ENCODE data around the gene DNAJC15.

Gene DNAJC15

DNA sequence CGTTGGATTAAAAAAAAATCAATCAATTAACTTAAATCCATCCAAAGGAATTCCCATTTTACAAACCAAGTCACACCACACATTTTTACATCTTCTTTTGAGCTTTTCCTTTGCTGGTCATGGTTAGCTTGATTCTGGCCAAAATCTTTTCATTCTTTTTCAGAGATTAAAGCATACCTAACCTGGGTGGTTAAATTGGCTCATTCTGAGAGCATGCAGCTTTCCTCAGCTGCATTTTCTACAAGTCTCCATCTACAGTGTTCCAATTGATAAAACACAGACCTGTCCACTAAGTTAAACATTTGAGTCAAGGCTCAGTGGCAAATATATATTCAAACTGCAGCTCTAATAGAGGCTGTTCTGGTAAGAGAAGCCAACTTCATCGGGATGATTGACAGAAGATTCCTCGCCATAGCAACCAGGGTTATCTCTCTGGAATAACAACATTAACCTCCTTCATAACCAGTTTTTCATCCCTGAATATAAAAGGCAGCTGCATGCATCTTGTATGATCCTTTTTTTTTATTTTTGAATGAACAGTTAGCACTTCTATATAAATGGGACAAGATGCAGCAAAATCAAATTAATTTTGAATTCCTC lies 106.2 kb downstream of the DNAJC15 start:
- DNase-seq: no peak

DNA sequence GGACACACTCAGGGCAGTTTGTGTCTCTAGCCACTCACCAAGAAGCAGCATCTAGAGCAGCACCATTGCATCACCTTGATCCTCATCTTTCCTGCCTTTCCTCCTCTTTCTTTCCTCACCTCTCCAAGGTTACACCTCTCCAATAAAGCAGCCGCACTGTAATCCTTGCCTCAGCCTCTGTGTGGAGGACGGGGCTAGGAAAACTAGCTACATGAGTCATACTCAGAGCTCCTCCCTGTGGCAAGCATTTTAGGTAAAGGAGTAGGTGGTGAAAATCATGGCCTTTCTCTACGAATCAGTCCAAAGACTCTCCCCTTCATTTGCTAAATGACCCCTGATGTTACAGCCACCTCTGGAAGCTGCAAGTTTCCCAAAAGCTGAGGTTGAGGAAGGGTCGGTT lies 108.9 kb downstream of the DNAJC15 start:
- DNase-seq: peak; percentile 33

DNA sequence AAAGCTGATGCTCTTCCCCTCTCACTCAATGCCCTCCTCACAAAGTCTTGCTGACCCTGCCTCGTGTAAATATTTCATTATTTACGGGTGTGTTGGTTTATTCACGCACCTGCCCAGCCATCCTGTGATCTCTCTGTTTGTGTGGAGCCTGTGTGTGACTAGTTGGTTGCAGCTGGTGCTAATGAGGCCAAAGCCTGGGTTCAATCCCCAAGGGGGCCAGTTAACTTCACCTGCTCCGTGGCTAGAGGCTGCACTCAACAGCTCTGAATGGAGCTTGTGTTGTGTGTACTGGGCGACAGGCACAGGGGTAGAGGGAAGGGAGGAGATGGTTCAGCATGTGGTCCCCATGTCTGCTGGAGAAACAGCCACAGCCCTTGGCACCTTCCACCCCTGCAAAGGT lies 109.5 kb downstream of the DNAJC15 start:
- DNase-seq: no peak

DNA sequence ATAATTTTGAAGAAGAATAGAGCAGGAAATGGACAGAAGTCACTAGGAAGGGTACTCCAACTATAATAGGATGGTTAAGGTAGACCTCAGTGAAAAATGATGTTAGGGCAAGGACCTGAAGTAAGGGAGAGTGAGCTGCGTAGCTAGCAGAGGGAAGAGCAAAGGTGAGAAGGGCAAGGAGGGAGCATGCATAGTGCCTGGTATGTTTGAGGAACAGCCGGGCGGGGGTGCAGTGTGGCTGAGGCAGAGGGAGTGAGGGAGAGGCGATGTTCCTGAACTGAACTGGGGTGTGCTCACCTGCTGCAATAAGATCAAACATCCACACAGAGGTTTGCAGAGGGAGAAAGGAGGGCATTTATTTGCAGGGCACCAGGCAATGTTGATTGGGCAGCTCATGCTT lies 110.4 kb downstream of the DNAJC15 start:
- no peak for DNase-seq

DNA sequence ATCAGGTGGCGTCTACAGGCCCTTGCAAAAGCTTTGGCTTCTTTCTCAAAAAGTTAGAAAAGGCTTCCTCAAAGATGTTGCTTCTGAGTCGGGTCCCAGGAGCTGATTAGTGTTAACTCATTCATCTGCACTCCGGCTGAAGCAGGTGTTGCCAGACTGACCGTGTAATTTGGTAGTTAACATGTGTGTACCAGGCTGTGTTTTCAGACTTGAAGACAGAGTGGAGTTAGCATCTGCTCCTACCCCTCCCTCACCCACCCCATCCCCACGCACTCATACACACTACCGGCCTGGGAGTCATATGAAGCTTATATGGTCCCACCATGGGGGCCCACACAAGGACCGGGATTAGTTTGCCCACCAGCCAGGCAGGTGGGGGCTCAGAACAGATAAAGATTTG lies 111.5 kb downstream of the DNAJC15 start:
- no peak for DNase-seq

DNA sequence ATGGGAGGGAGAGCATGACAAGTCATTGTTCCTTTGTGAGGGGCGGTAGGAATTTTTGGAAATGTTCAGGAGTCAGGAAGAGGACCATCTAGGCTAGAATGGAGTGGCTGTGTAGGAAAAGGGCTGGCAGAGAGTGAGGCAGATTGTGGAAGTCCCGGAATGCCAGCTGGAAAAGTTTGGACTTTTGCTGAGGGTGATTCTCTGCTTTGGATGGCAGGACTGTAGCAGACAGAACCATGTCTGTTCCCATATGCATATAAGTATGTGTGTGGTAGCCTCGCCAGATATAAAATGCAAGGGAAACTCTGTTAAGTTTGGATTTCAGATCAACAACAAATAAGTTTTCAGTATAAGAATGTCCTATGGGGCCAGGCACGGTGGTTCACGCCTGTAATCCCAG lies 112.1 kb downstream of the DNAJC15 start:
- DNase-seq: no peak

DNA sequence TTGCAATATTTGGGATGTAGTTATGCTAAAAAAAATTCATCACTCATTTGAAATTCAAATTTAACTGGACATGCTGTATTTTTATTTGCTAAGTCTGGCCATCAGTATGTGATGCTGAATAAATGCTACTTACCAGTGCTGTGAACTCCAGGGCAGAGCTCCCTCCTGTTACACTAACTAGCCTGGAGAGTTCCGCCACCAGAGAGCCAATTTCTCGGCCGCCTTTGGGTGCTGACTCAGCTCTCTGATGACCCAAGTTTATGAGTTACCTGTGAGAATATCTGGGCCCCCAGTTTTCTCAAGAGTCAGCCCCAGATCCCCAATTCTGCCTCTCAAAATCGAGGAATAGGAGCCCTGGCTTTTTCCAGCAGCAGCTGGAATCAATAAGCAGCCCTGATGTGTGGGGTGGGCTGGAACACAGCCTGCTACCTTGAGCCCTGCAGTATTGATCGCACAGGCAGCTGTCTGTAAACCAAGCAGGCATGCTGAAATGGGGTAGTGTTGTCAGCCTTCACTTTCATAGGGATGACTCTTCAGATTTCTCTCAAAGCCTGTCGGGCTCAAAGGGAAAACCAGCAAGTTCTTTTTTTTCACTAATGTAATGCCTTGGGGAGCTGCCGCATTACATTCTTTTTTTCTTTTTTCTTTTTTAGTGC lies 113.7 kb downstream of the DNAJC15 start:
- no peak for DNase-seq

DNA sequence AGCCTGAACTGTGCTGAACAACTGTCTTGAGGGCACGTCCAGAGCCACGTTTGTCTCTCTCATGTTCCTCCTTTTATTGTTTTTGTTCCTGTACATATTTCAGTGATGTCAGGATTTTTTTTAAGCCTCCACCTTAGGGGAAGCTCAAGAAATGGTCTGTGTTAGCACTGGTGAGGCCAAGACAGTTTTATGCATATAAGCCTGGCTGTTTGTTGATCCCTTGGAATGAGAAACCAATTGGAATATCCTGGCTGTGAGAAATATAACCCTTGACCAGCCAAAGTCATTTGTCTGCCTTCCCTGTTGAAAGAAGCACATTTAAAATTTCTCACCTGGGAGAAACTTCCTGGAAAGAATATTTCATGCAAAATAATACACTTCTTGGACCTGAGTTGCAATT lies 115.8 kb downstream of the DNAJC15 start:
- no peak for DNase-seq

DNA sequence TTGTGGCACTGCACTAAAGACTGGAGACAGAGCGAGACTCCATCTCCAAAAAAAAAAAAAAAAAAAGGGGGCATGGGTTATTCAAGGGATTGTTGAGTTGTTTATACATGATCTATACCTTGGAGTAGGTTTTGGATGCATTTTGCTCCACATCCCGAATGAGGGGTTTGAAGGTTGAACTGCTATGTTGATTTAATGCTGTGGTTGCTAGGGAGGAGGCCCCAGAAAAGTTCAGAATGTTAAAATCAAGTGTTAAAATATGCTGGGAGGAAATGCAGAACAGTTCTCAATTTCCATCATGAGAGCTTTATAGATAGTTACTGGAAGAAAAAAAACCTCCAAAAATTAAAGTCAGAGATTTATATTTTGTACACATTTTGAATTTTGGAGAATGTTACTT lies 116.5 kb downstream of the DNAJC15 start:
- no peak for DNase-seq

DNA sequence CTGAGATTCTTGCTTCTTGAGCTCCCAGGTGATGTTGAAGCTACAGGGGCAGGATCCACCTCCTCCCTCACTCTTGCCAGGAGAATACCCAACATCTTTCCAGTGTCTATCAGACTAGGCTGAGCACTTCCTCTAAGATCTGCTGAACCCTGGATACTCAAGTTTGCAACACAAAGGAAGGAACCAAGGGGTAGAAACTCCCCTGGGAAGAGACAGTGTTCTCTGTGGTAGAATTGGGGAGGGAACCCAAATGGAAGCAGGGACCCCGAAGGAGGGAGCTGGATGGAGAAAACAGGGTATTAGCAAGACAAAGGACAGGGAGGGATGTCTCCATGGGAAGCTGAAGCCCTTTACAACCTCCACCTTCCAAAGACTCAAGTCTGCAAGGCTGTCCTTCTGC lies 117.6 kb downstream of the DNAJC15 start:
- no peak for DNase-seq

DNA sequence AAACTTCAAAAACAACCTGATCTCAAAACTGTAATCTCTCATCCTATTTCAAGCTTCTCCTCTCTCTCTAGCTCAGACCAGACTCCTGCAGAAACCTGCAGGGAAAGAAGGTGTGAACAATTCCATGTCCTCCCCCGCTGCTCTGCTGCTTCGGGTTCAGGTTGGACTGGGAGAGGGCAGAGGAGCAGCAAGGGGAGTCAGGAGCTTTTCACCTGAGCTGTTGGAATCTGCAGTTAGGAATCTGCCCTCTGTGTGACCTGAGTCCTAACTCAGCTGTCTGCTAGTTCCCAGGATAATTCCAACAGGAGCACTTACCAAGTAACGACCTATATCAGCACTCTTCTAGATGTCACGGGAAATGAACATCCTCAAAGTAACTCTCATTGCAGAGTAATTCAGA lies 118.3 kb downstream of the DNAJC15 start:
- DNase-seq: no peak

DNA sequence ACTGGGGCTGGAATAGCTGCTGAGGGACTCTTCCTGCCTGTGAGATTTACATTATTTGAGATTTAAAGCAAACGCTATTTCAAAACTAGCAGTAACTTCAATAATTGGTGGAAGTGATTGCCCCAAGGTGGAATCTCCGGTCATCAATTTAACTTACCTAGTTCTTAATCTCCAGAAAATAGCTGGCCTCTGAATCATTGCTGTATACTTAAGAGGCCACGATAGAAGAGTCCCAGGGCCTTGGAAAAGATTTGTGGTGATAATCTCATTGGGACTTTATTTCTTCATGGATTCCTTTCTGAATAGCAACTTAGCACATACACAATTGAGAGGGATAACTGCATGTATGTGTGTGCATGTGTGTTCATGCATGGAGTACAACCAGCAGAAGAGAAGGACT lies 120.2 kb downstream of the DNAJC15 start:
- DNase-seq: no peak

DNA sequence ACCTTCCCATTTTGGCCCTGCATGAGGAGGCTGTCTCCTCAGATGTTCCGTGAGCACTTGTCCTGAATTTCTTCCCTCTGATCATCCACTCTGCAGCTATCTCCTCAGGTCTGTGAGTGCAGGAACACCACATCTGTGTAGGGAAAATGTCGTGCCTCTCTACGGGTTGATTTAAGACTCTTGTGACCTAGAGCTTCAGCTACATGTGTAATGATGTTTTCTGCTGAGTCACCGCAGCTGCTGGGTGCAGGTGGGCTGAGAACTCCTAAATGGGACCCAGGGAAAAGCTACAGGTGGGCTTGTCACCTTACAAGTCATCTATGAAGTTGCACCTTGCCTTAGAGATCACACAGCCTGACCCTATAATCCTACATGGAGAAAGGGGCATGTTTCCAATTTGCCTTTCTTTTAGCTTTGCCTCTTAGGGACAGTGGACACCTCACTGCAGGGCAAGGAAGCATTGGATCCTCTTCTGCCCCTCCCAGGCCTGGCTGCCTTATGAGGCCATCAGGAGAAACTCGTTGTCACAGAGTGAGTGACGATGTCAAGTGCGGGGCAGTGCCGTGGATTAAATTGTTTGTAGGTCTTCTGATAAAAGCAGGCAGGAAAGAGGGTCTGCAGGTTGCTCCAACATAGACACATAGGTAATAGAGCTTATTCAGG lies 122.3 kb downstream of the DNAJC15 start:
- DNase-seq: no peak

DNA sequence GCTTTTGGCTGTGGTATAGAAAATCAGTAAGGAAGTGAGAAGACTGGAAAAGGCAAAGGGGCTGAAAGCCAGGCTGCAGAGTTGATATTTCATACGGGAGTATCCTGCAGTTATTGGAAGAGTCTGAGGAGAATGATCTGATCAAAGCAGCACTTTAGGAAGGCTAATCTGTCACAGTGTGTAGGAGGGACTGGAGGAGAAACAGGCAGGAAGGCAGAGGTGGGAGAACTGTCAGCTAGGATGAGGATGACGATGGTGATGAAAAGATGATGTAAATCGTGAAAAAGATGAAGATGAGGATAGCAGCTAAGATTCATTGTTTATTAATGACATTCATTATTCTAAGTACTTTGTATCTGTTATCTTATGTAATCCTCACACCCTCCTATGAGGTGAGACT lies 123.0 kb downstream of the DNAJC15 start:
- DNase-seq: no peak

DNA sequence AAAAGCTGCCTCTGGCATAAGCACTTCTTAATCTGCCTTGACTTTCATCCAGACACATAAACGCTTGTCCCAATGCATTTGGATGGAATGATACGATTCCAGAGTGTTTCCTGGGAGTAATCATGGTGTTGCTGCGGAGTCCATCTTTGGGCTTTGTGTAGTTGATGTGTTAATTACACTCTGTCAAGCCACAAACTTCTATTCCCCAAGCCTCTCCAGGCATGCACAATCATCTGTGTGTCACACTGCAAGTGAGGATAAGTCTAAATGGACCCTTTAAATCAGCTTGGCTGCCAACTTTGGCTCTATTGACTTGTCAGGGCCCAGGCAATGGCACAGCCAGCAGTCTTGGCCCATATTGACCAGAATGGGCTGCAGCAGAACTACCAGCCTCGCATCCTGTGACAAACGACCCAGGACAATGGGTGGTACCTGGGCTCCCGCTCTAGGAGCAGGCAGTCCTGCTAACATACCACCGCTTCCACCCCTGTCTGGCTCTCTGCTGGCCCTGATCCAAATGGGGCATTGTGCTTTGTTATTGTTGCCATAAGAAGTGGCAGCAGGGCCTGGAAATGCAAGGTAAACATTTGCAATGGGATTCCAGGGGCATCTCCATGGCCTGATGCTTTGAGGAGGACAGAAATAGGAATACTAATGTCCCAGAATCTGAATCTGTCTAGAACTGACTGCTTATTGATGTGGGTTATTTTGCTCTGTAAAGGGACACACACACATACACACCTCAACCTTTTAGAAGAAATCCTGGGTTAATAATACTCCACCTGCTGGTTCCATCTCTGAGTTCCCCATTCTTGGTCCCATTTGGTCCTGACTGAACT lies 127.2 kb downstream of the DNAJC15 start:
- DNase-seq: no peak

DNA sequence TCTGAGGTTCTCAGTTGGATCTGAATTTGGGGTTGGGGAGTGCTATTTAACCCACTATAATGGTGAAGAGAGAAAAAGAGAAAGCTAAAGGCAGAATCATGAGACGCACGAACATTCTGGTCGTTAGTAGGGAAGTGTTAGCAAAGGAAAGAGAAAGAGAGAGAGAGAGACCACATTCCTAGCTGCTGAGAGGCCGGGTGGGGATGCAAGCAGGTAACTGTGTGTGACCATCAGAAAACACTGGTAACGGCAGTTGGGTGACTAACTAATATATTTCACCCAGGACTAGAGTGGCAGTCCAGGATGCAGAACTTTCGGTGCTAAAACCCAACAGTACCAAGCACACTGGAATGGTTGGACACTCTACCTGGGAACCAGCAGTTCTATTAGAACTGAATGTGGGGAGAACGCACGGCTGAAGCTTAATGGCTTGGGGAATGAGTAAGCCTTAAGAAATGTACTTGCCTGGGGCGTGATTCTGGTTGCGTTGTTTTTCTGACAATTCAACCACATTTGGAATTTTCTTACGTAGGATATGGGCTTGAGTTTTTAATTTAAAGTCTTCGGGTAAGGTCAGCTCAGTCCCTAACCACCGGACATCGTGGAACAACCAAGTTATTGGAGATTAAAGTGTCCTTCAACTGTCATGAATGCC lies 130.2 kb downstream of the DNAJC15 start:
- DNase-seq: no peak

DNA sequence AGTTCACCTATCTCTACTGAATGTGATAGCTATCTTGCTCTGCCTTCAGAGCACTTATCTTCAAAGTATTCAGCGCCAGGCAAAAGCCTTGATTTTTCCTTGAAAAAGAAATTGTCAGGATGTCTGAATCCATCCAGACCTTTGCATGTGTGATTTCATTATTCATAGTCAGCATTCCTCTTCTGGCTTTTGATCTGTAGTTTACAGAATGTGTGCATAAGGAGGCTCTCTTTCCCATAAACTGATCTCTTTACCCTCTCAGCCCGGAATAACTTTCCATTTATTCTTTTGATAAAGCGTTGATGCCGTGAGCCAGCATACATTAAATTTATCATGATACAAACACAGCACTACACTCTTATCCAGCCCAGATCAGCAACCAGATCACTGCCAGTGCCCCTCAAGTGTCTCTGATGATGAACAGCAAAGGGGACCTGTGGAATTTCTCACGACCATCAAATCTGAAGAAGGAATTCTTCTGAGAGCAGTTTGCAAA lies 130.8 kb downstream of the DNAJC15 start:
- DNase-seq: no peak

DNA sequence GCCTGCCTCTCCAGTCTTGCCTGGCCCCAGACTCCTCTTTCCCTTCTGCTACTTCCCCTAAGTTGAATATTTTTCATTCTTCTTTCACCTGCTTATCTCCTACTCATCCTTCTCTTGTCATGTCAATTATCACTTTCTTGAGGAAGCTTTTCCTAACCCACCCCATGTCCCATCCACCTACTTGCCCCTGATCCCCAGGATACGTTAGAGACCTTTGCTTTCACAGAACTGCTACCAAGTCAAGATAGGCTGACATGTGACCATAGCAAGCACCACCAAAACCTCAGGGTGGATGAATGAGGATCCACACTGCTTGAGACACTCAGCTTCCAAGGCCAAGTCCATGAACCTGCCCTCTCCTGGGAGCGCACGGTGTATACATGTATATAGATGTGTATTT lies 131.5 kb downstream of the DNAJC15 start:
- DNase-seq: no peak

DNA sequence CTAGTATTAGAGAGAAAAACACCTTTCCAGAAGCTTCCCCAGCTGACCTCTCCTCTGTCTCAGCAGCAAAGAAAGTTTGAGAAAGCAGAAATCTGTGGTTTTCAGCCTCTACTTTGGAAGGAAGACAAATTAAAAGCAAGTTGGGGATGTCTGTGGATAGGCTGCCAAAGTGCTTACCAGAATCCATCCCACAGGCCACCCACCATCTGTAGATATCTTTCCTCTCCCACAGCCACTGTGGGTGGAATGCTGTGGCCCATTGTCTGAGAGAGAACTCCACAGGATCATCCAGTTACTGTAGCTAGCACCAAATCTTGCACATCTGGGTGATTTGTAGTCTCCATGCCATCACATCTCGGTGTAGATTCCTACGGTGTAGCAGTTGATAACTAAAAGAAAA lies 133.5 kb downstream of the DNAJC15 start:
- DNase-seq: no peak

DNA sequence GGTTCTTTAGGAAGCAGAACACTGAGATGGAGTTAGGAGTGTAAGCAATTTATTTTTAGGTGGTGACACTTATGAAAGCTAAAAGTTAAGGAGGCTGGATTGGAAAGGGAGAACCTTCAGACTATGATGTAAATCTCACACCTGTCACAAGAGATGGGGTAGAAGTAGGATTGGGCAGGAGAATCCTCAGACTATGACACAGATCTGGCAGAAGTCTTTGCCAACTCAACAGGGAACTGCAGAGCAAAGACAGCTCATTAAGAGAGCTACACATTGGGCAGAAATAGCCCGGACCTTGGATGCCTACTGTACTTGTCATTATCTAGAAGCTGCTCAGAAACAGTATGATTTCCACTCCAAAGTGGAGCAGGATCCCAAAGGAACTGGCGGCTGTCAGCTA lies 134.4 kb downstream of the DNAJC15 start:
- DNase-seq: no peak

DNA sequence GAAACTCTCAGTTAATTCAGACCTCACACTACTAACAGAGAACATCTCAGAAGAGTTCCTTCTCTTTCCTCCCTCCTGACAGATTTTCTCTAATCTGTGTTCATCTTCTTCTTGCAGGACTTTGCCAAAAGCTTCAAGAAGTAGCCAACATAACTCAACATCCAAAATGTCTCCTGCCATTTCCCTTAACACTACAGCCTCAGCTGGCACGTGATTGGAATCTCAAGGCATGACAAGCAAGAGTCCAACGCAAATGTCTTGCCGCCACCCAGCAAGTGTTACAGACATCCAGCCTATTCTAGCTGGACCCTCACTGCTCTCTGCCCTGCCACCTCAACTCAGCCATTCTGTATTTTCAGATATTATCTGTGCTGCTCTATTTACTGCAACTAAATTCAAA lies 135.1 kb downstream of the DNAJC15 start:
- DNase-seq: no peak

DNA sequence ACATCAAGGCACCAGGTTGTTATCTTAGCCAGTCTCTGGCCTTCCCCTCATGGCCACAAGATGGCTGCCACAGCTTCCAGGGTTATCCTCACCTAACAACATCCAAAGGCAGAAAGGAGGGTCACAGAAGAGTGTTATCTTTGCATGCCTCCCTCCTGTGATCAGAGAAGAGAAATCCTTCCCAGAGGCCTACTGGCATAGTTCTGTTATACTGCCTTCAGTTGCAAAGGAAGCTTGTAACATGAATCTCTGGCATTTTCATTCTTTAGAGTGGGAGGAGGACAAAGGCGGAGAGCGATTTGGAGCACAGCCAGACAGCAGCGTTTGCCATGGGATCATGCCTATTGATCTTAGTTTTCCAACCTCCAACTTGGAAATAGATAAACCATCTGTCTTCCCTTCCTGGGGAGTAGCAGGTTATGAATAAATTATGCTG lies 135.7 kb downstream of the DNAJC15 start:
- DNase-seq: no peak
